Stomach (tissue), 4 donors: ENCODE data around the gene RIF1.

ENCODE experiments used
- CTCF ChIP-seq, 7 experiments: fragments of 450-650 bp in 4 of 7; fragments of 200-600 bp in 3 of 7; sonication (generic) in 3 of 7; IDR thresholded peaks; one replicate each; pipeline ENCODE4 v1.5.1; 2016 to 2019; ENCODE audit warnings: antibody characterized with exemption in 7 of 7, control low read depth in 2 of 7, mild to moderate bottlenecking in 1 of 7
- EP300 ChIP-seq: sonication (generic); formaldehyde crosslinking; IDR thresholded peaks from one replicate; pipeline ENCODE4 v1.6.1; 2017; ENCODE audit warnings: antibody characterized with exemption
- POLR2A ChIP-seq, 4 donors: fragments of 450-650 bp; IDR thresholded peaks; one replicate each; pipeline ENCODE4 v1.6.1; 2016; ENCODE audit warnings: antibody characterized with exemption in 4 of 4, control low read depth in 2 of 4, mild to moderate bottlenecking in 1 of 4, moderate library complexity in 1 of 4
- POLR2AphosphoS5 ChIP-seq, 3 donors: sonication (generic); formaldehyde crosslinking; IDR thresholded peaks; one replicate each; pipeline ENCODE4 v1.6.1; 2016; ENCODE audit warnings: antibody characterized with exemption in 3 of 3

DNA sequence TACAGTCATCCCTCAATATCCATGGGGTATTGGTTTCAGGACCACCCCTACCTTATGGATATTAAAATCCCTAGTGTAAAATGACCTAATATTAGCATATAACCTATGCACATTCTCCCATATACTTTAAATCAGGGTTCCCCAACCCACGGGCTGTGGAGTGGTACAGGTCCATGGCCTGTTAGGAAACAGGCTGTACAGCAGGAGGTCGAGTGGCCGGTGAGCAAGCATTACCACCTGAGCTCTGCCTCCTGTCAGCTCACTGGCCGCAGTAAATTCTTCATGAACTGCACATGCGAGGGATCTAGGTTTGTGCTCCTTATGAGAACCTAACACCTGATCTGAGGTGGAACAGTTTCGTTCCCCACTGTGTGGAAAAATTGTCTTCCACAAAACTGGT, 73.8 kb downstream of the RIF1 start:
- TF ChIP-seq CTCF (IDR thresholded peaks at IDR 0.05) (no peak), POLR2AphosphoS5 (IDR thresholded peaks at IDR 0.05) (no peak), POLR2A (IDR thresholded peaks at IDR 0.05) (no peak), EP300 (no peak)
